ENCODE data around the gene TXNDC17. TPM values are rescaled to one million over a fixed set of nuclear protein-coding genes. Genes with fewer than 3 reads are reported as not detected.

Gene TXNDC17
- total and polyA plus RNA-seq, 8 donors: 24.6 to 81.1 (median 34.3) TPM

- H3K27me3 ChIP-seq: no peaks in the 10 kb centered on the region
- H3K27ac ChIP-seq: no peak overlapping the region
- H3K36me3 ChIP-seq: peaks cover 0 to 23% (median 2%) of the 10 kb centered on the region in 3 donors
- H3K4me3 ChIP-seq: no peak overlapping the region
- ATAC-seq (no peak), DNase-seq (no peak), FAIRE-seq (no peak)
- intact Hi-C loops (cut with DNase I): no loop called here
- 96 to 97% methylated on average over 3 of the region's 3 CpGs for WGBS, 2 donors
- no peaks in the 10 kb centered on the region for H3K4me1 ChIP-seq
- H3K9me3 ChIP-seq: no peaks in the 10 kb centered on the region
- TF ChIP-seq CTCF (IDR thresholded peaks at IDR 0.05): no peak
Measured at GRCh38 chr17:6633263-6633662, 7.6 kb upstream of the TXNDC17 start.

- Histone ChIP-seq H3K9me3 (no peaks in the 10 kb centered on the region), H3K4me1 (peaks cover 0 to 12% (median 8%) of the 10 kb centered on the region in 3 donors), H3K36me3 (peaks cover 0 to 23% (median 2%) of the 10 kb centered on the region in 3 donors), H3K27ac (no peak overlapping the region), H3K27me3 (no peaks in the 10 kb centered on the region), H3K4me3 (no peak overlapping the region)
- no peak for FAIRE-seq
- no peak for DNase-seq
- no peak for TF ChIP-seq CTCF (IDR thresholded peaks at IDR 0.05)
- ATAC-seq: no peak
- 63 to 77% methylated on average over 2 of the region's 2 CpGs for WGBS, 2 donors
- intact Hi-C loops (cut with DNase I): no loop called here
Measured at GRCh38 chr17:6636105-6636504, 4.8 kb upstream of the TXNDC17 start.

GRCh38 chr17:6636616-6637457 is 4.0 kb upstream of the TXNDC17 start:
- DNase-seq: peak in 2 of 6 donors; percentile 28 to 79
- H3K27ac ChIP-seq: no peak overlapping the region
- intact Hi-C loops (cut with DNase I): no loop called here
- no peaks in the 10 kb centered on the region for H3K9me3 ChIP-seq
- no peaks in the 10 kb centered on the region for H3K27me3 ChIP-seq
- FAIRE-seq: no peak
- H3K36me3 ChIP-seq: peaks cover 0 to 20% (median 0%) of the 10 kb centered on the region in 3 donors
- ATAC-seq: no peak
- peaks cover 0 to 16% (median 8%) of the 10 kb centered on the region in 3 donors for H3K4me1 ChIP-seq
- H3K4me3 ChIP-seq: no peak overlapping the region
- 89 to 91% methylated on average over 17 of the region's 17 CpGs for WGBS, 2 donors
- no peak for TF ChIP-seq CTCF (IDR thresholded peaks at IDR 0.05)

GRCh38 chr17:6637458-6637840 is 3.4 kb upstream of the TXNDC17 start:
- 90 to 94% methylated on average over 6 of the region's 6 CpGs for WGBS, 2 donors
- no peak for FAIRE-seq
- no peak for DNase-seq
- no peaks in the 10 kb centered on the region for H3K9me3 ChIP-seq
- intact Hi-C loops (cut with DNase I): no loop called here
- TF ChIP-seq CTCF (IDR thresholded peaks at IDR 0.05): no peak
- peaks cover 0 to 19% (median 0%) of the 10 kb centered on the region in 3 donors for H3K36me3 ChIP-seq
- no peak for ATAC-seq
- H3K27me3 ChIP-seq: no peaks in the 10 kb centered on the region
- no peak overlapping the region for H3K4me3 ChIP-seq
- H3K27ac ChIP-seq: no peak overlapping the region
- H3K4me1 ChIP-seq: peaks cover 5 to 21% (median 8%) of the 10 kb centered on the region in 3 donors
